IMR-90 (cell line): ENCODE results near the gene UBR1. TPM values are rescaled to one million over a fixed set of nuclear protein-coding genes. Genes with fewer than 3 reads are reported as not detected.

Source experiments
- ATAC-seq: fragments of 200-7000 bp; cut with Tn5 transposase; 2 replicates; pipeline ENCODE4 v1.9.1; 2020; ENCODE audit warnings: low read depth, mild to moderate bottlenecking, moderate library complexity
- BruUV-seq: library from RNA; stranded (reverse); fragments of 400-500 nt; replicated peaks from 2 replicates; lab custom pipeline; 2021; lab: Mats Ljungman, UMichigan
- CTCF ChIA-PET: fragments of 300-600 bp; formaldehyde crosslinking; extraction: SDS; loops from one replicate; lab custom pipeline; 2021; ENCODE audit warnings: antibody characterized with exemption; lab: Yijun Ruan, JAX
- POLR2A ChIA-PET: fragments of 300-600 bp; sonication (Branson Sonifier 250); formaldehyde crosslinking; loops from one replicate; lab custom pipeline; 2022; ENCODE audit warnings: antibody characterized with exemption; ENCODE audit not compliant: unreplicated experiment; lab: Charles Lee
- DNase-seq: peaks from one replicate; pipeline ENCODE4 v3.0.0; 2013
- H2AFZ ChIP-seq: replicated peaks from 2 replicates; pipeline ENCODE3; 2013; ENCODE audit warnings: low read length, mild to moderate bottlenecking; ENCODE audit not compliant: poor library complexity
- H2AK5ac ChIP-seq: 2 replicates; pipeline ENCODE4 v1.6.1; 2013; ENCODE audit warnings: low read depth, low read length, inconsistent platforms
- H2AK9ac ChIP-seq: replicated peaks from 2 replicates; pipeline ENCODE3; 2013; ENCODE audit warnings: mild to moderate bottlenecking, low read depth, low read length, moderate library complexity; ENCODE audit not compliant: poor library complexity
- H2BK120ac ChIP-seq: 2 replicates; pipeline ENCODE4 v1.6.1; 2013; ENCODE audit warnings: low read depth, low read length, inconsistent platforms
- H2BK15ac ChIP-seq: 3 replicates; pipeline ENCODE4 v1.6.1; 2013; ENCODE audit warnings: low read depth, low read length, inconsistent platforms
- H2BK20ac ChIP-seq: 2 replicates; pipeline ENCODE4 v1.6.1; 2013; ENCODE audit warnings: low read depth, mild to moderate bottlenecking, inconsistent platforms, low read length, moderate library complexity
- H2BK5ac ChIP-seq: 2 replicates; pipeline ENCODE4 v1.6.1; 2013; ENCODE audit warnings: mild to moderate bottlenecking, low read depth, low read length, inconsistent platforms; ENCODE audit not compliant: poor library complexity, severe bottlenecking
- H3K14ac ChIP-seq: replicated peaks from 2 replicates; pipeline ENCODE4 v1.6.1; 2013; ENCODE audit warnings: low read depth, low read length, inconsistent platforms
- H3K18ac ChIP-seq: 2 replicates; pipeline ENCODE4 v1.6.1; 2013; ENCODE audit warnings: low read depth, low read length, control low read depth
- H3K23ac ChIP-seq: 2 replicates; pipeline ENCODE4 v1.6.1; 2013; ENCODE audit warnings: low read depth, low read length, inconsistent platforms
- H3K27ac ChIP-seq: 2 replicates; pipeline ENCODE4 v1.5.1; 2013; ENCODE audit warnings: mild to moderate bottlenecking, control low read depth, low read length; ENCODE audit not compliant: insufficient read depth
- H3K27me3 ChIP-seq: 2 replicates; pipeline ENCODE4 v1.6.1; 2013; ENCODE audit warnings: low read length; ENCODE audit not compliant: control insufficient read depth, insufficient read depth
- H3K36me3 ChIP-seq: 2 replicates; pipeline ENCODE4 v1.6.1; 2013; ENCODE audit warnings: low read length, mixed read lengths; ENCODE audit not compliant: control insufficient read depth, insufficient read depth
- H3K4ac ChIP-seq: 2 replicates; pipeline ENCODE4 v1.6.1; 2013; ENCODE audit warnings: low read depth, low read length, inconsistent platforms
- H3K4me1 ChIP-seq: 2 replicates; pipeline ENCODE4 v1.6.1; 2013; ENCODE audit warnings: low read length, mixed read lengths; ENCODE audit not compliant: control insufficient read depth, insufficient read depth
- H3K4me2 ChIP-seq: 2 replicates; pipeline ENCODE4 v1.6.1; 2013; ENCODE audit warnings: low read depth, mild to moderate bottlenecking, control low read depth, low read length, moderate library complexity
- H3K4me3 ChIP-seq: 2 replicates; pipeline ENCODE4 v1.5.1; 2013; ENCODE audit warnings: low read depth, mild to moderate bottlenecking, control low read depth, low read length, moderate library complexity; ENCODE audit not compliant: insufficient read depth
- H3K56ac ChIP-seq: 2 replicates; pipeline ENCODE4 v1.6.1; 2013; ENCODE audit warnings: low read length, inconsistent platforms; ENCODE audit not compliant: insufficient read depth; ENCODE audit errors: extremely low read depth
- H3K79me1 ChIP-seq, 2 experiments: 2 replicates each; pipeline ENCODE4 v1.6.1; 2013; ENCODE audit warnings: low read length in 2 of 2, inconsistent platforms in 1 of 2, low read depth in 1 of 2
- H3K9ac ChIP-seq: 2 replicates; pipeline ENCODE4 v1.6.1; 2013; ENCODE audit warnings: low read depth, low read length, control low read depth
- H3K9me1 ChIP-seq: 2 replicates; pipeline ENCODE4 v1.6.1; 2013; ENCODE audit warnings: low read length, inconsistent platforms; ENCODE audit not compliant: insufficient read depth
- H3K9me3 ChIP-seq: 2 replicates; pipeline ENCODE4 v1.6.1; 2013; ENCODE audit warnings: low read length; ENCODE audit not compliant: control insufficient read depth, insufficient read depth
- H4K20me1 ChIP-seq: 2 replicates; pipeline ENCODE4 v1.6.1; 2013; ENCODE audit warnings: low read length, inconsistent platforms; ENCODE audit not compliant: insufficient read depth
- H4K5ac ChIP-seq: 2 replicates; pipeline ENCODE4 v1.6.1; 2013; ENCODE audit warnings: mild to moderate bottlenecking, low read depth, low read length, control low read depth
- H4K8ac ChIP-seq, 2 experiments: 2 replicates each; pipeline ENCODE4 v1.6.1; 2013; ENCODE audit warnings: low read depth in 2 of 2, low read length in 2 of 2, control low read depth in 1 of 2, inconsistent platforms in 1 of 2
- H4K91ac ChIP-seq: 2 replicates; pipeline ENCODE4 v1.6.1; 2013; ENCODE audit warnings: low read depth, low read length, inconsistent platforms; ENCODE audit not compliant: insufficient read depth
- BHLHE40 ChIP-seq: fragments of 150-350 bp; IDR thresholded peaks from 2 replicates; pipeline ENCODE4 v1.6.1; 2016; ENCODE audit warnings: mild to moderate bottlenecking, low read depth, low read length
- CEBPB ChIP-seq: IDR thresholded peaks from 2 replicates; pipeline ENCODE4 v1.6.1; 2012; ENCODE audit warnings: low read depth, low read length, improper control_type of control experiment
- CHD1 ChIP-seq: IDR thresholded peaks from 2 replicates; pipeline ENCODE4 v1.6.1; 2012; ENCODE audit warnings: low read depth, low read length, improper control_type of control experiment
- CTCF ChIP-seq: conservative IDR thresholded peaks from 2 replicates; pipeline ENCODE4 v1.5.1; 2012; ENCODE audit warnings: mild to moderate bottlenecking, low read depth, low read length, improper control_type of control experiment
- FOS ChIP-seq: fragments of 150-350 bp; IDR thresholded peaks from 2 replicates; pipeline ENCODE4 v1.6.1; 2016; ENCODE audit warnings: low read depth, low read length
- MAFK ChIP-seq: IDR thresholded peaks from 2 replicates; pipeline ENCODE4 v1.6.1; 2012; ENCODE audit warnings: low read depth, low read length, improper control_type of control experiment
- MAZ ChIP-seq: IDR thresholded peaks from 2 replicates; pipeline ENCODE4 v1.6.1; 2012; ENCODE audit warnings: low read depth, mild to moderate bottlenecking, low read length, improper control_type of control experiment, moderate library complexity, borderline replicate concordance
- MXI1 ChIP-seq: IDR thresholded peaks from 2 replicates; pipeline ENCODE4 v1.6.1; 2012; ENCODE audit warnings: low read depth, mild to moderate bottlenecking, low read length, moderate library complexity, borderline replicate concordance
- NFE2L2 ChIP-seq: fragments of 150-350 bp; IDR thresholded peaks from 2 replicates; pipeline ENCODE4 v1.6.1; 2016; ENCODE audit warnings: low read depth, mild to moderate bottlenecking, low read length
- POLR2A ChIP-seq: IDR thresholded peaks from 2 replicates; pipeline ENCODE4 v1.6.1; 2012; ENCODE audit warnings: mild to moderate bottlenecking, low read depth, low read length
- RAD21 ChIP-seq: IDR thresholded peaks from 2 replicates; pipeline ENCODE4 v1.6.1; 2012; ENCODE audit warnings: low read length, improper control_type of control experiment
- RCOR1 ChIP-seq: IDR thresholded peaks from 2 replicates; pipeline ENCODE4 v1.6.1; 2012; ENCODE audit warnings: mild to moderate bottlenecking, low read length, improper control_type of control experiment; ENCODE audit not compliant: insufficient replicate concordance
- RFX5 ChIP-seq: IDR thresholded peaks from 2 replicates; pipeline ENCODE4 v1.8.0; 2012; ENCODE audit warnings: low read depth, mild to moderate bottlenecking, low read length, moderate library complexity
- SMC3 ChIP-seq: fragments of 150-350 bp; IDR thresholded peaks from 2 replicates; pipeline ENCODE4 v1.6.1; 2016; ENCODE audit warnings: low read depth, mild to moderate bottlenecking, antibody characterized with exemption, low read length, moderate library complexity
- USF2 ChIP-seq: fragments of 150-350 bp; IDR thresholded peaks from 2 replicates; pipeline ENCODE4 v1.6.1; 2017; ENCODE audit warnings: mild to moderate bottlenecking, antibody characterized with exemption, low read length, low read depth
- WGBS, 2 experiments: methylation state at CpG; one replicate each; pipeline versions ENCODE4 v1.1.5 to v1.1.7; 2013; ENCODE audit warnings: missing lambda C conversion rate in 2 of 2; ENCODE audit not compliant: insufficient read length in 1 of 2; ENCODE audit errors: extremely low coverage in 2 of 2; 5-methylcytosine and 5-hydroxymethylcytosine counted together
- dilution Hi-C: fragments of 300-500 bp; cut with HindIII; formaldehyde crosslinking; loops from one replicate; pipeline ENCODE4 v1.14.3; 2018; ENCODE audit warnings: low sequenced_read_pairs; ENCODE audit not compliant: unreplicated experiment
- in situ Hi-C: fragments of 300-500 bp; cut with MboI; formaldehyde crosslinking; loops from 3 replicates; pipeline ENCODE4 v1.14.3; 2019; ENCODE audit warnings: low sequenced_read_pairs, inconsistent platforms, mixed read lengths
- intact Hi-C: fragments of 100-400 bp; cut with micrococcal nuclease; formaldehyde crosslinking; loops from 2 replicates; pipeline ENCODE4 v1.10.0; 2022
- polyA plus RNA-seq, 3 experiments: library from polyadenylated mRNA; depleted of rRNA; stranded (reverse); fragments of >200 nt; gene quantifications; 2 replicates each; pipeline ENCODE4 v1.2.3, GENCODE V29; 2012; ENCODE audit warnings: low replicate concordance in 1 of 3
- total RNA-seq: library from RNA; depleted of rRNA; stranded (reverse); fragments of >200 nt; gene quantifications from 2 replicates; pipeline ENCODE4 v1.2.3, GENCODE V29; 2012
- TF ChIP-seq, protein P1 (sequence below): fragments of 150-350 bp; IDR thresholded peaks from 2 replicates; pipeline ENCODE4 v1.6.1; 2016; ENCODE audit warnings: low read depth, mild to moderate bottlenecking, low read length, moderate library complexity, borderline replicate concordance

The UBR1 gene
- total and polyA plus RNA-seq, 2 of the 4 experiments (the other 2 are of a cell fraction): 6.5 to 30.1 TPM

DNA sequence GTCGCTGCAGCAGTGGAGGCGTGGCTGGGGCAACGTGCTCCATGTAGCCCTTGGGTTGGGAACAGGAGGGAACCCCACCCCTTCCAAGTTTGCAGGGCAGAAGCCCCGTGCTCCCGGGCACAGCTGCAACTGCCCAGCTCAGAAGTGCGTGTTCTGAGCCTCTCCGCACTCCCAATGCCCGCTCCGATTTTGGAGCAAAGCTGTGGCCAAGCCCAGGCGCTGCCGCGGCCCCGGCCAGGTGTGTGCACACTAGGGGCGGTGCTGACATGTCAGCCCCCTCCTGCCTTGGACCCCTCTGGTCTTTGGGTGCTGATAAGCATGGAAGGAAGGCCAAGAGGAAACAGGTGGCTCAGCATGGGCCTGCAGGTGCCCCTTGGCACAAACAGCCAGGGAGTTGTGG lies 97.7 kb downstream of the UBR1 start:
- intact Hi-C loops: no loop called here
- POLR2A ChIA-PET: no interaction called here
- TF ChIP-seq SMC3 (no peak), MXI1 (no peak), RFX5 (no peak), MAFK (no peak), BHLHE40 (no peak), POLR2A (no peak), RAD21 (no peak), NFE2L2 (no peak), CTCF (no peak), CHD1 (no peak), USF2 (no peak), RCOR1 (no peak), MAZ (no peak), CEBPB (no peak), FOS (no peak)
- TF ChIP-seq, protein P1, sequence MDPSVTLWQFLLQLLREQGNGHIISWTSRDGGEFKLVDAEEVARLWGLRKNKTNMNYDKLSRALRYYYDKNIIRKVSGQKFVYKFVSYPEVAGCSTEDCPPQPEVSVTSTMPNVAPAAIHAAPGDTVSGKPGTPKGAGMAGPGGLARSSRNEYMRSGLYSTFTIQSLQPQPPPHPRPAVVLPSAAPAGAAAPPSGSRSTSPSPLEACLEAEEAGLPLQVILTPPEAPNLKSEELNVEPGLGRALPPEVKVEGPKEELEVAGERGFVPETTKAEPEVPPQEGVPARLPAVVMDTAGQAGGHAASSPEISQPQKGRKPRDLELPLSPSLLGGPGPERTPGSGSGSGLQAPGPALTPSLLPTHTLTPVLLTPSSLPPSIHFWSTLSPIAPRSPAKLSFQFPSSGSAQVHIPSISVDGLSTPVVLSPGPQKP: no peak

More for the DNA sequence above, 97.7 kb downstream of the UBR1 start:
- Histone ChIP-seq H3K18ac (no peak overlapping the region), H3K56ac (no peak overlapping the region), H3K9me1 (no peaks in the 10 kb centered on the region), H3K4me2 (no peak overlapping the region), H2AK9ac (no peak overlapping the region), H4K8ac (no peak overlapping the region), H2BK15ac (no peak overlapping the region), H3K4me1 (no peaks in the 10 kb centered on the region), H3K4ac (no peak overlapping the region), H2AFZ (no peak overlapping the region), H2BK5ac (no peak overlapping the region), H3K14ac (no peak overlapping the region), H4K20me1 (no peaks in the 10 kb centered on the region), H3K4me3 (no peak overlapping the region), H4K5ac (no peak overlapping the region), H3K9ac (no peak overlapping the region), H3K36me3 (peaks cover 32% of the 10 kb centered on the region), H3K79me1 (no peaks in the 10 kb centered on the region), H2BK20ac (no peak overlapping the region), H3K23ac (no peak overlapping the region), H2AK5ac (no peak overlapping the region), H2BK120ac (no peak overlapping the region), H3K27ac (no peak overlapping the region), H3K9me3 (no peaks in the 10 kb centered on the region), H4K91ac (no peak overlapping the region), H3K27me3 (no peaks in the 10 kb centered on the region)
- in situ Hi-C loops (no loop called here), dilution Hi-C loops (no loop called here)
- no TSS peak for BruUV-seq
- CTCF ChIA-PET: no interaction called here
- ATAC-seq (no peak), DNase-seq (no peak)
- 95% methylated on average over 6 of the region's 14 CpGs; no CpG with 5 or more reads in 1 of the 2 experiments for WGBS, 2 experiments
